Activated CD4-positive, alpha-beta T cell treated with anti-CD3 and anti-CD28 coated beads, Interleukin-2, Interleukin-6, amounts not matched to agents 100 ng/mL and 50 ng/mL, durations not matched to agents 16 hours and 8 hours (primary cell): ENCODE data around the gene LILRA6.
"Not testable (repeated sequence)": the region's sequence is repeated elsewhere in the genome, so short reads cannot be mapped to it uniquely, and the experiment has no call there.

Source experiments
- DNase-seq: peaks from one replicate; pipeline ENCODE4 v3.0.0-alpha.2; 2020

Gene LILRA6

DNA sequence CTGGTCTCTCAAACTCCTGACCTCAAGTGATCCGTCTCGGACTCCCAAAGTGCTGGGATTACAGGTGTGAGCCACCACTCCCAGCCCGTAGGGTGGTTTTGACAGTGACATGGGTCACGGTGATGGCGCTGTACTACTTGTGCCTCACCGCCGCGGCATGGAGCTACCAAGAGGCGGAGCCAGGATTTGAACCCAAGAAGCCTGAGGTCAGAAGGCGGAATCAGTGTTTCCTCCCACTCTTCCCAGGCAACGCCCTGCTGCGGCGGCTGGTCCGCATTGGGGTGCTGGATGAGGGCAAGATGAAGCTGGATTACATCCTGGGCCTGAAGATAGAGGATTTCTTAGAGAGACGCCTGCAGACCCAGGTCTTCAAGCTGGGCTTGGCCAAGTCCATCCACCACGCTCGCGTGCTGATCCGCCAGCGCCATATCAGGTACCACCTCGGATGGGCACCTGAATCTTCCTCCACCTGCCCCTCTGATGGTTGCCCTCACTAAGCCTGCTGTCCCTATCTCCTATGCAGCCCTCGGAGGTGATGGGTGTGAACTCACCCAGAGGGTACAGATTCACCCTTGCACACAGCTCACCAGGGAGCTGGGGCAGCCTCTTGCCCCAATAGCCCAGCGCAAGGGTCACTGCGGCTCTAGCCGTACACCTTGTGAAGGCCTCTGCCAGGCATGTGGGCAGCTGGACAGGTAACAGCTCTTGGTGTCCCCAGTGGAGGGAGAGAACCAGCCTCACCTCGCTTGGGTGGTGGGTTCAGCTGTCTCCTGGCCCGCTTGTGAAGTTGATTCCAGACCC, 36.4 kb downstream of the LILRA6 start:
- no peak for DNase-seq

DNA sequence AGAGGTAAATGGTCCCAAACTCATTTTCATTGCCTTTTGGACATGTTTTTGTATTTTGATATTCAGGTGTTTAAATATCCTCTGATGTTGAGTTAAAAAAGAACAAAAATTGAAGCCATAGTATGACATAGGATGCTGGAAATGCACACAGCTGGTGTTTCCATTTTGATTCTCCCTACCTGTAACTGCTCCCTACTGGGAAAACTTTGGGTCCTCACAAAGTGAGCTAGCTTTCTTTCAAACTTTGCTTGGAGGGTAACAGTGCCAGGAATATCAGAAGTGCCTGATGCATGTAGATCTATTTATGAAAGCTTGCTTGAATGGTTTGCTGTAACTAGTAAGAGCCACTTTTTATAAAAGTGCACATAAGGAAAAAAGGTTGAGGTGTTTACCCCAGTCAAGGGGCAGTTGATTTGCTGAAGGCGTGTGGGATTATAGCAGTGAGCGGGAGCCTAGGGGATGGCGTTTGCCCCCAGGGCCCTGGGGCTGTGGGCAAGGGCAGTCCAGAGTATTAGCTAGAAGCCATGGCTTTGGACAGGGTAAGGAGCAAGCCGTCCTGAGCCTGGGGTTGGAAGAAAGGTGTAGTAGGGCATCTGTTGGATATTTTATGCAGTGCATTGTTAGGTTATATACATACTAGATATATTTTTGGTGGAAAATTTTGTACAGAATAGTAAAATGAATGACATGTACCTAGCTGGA, 37.7 kb downstream of the LILRA6 start:
- no peak for DNase-seq

- DNase-seq = no peak
These were observed 39.4 kb downstream of the LILRA6 start for GRCh38 chr19:54203151-54203611.

DNA sequence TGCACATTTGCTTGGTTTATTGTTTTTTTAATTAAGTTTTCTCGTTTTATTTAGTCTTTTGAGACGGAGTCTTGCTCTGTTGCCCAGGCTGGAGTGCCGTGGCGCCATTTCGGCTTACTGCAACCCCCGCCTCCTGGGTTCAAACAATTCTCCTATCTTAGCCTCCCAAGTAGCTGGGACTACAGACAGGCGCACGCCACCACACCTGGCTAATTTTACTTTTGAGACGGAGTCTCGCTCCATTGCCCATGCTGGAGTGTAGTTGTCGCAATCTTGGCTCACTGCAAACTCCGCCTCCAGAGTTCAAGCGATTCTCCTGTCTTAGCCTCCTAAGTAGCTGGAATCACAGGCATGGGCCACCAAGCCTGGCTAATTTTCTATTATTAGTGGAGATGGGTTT, 40.6 kb downstream of the LILRA6 start:
- no peak for DNase-seq

DNA sequence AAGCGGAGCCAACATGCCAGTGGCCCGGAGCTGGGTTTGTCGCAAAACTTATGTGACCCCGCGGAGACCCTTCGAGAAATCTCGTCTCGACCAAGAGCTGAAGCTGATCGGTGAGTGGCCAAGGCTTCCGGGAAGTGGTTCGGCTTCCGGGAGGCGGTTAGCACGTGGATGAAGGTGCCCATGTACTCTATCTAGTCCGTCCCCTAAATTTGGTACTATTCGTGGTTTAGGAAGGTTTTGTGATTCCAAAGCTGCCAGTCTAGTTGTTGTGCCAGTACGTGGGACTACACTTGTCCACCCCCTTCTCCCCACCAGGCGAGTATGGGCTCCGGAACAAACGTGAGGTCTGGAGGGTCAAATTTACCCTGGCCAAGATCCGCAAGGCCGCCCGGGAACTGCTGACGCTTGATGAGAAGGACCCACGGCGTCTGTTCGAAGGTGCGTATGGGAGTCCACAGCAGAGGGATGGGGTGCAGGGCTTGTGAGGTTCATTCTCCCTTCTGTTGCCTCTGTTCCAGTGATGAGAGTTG, 41.4 kb downstream of the LILRA6 start:
- DNase-seq = no peak

GRCh38 chr19:54199401-54199800, 43.2 kb downstream of the LILRA6 start:
- no peak for DNase-seq

GRCh38 chr19:54197121-54197520, 45.5 kb downstream of the LILRA6 start:
- DNase-seq = no peak

GRCh38 chr19:54196536-54196935, 46.1 kb downstream of the LILRA6 start:
- DNase-seq = no peak

- DNase-seq = not testable (repeated sequence)
These were observed 48.1 kb downstream of the LILRA6 start for GRCh38 chr19:54194463-54194862.

- DNase-seq = no peak
These were observed 49.6 kb downstream of the LILRA6 start for GRCh38 chr19:54193011-54193410.

GRCh38 chr19:54191811-54192453, 50.7 kb downstream of the LILRA6 start:
- DNase-seq = no peak

DNA sequence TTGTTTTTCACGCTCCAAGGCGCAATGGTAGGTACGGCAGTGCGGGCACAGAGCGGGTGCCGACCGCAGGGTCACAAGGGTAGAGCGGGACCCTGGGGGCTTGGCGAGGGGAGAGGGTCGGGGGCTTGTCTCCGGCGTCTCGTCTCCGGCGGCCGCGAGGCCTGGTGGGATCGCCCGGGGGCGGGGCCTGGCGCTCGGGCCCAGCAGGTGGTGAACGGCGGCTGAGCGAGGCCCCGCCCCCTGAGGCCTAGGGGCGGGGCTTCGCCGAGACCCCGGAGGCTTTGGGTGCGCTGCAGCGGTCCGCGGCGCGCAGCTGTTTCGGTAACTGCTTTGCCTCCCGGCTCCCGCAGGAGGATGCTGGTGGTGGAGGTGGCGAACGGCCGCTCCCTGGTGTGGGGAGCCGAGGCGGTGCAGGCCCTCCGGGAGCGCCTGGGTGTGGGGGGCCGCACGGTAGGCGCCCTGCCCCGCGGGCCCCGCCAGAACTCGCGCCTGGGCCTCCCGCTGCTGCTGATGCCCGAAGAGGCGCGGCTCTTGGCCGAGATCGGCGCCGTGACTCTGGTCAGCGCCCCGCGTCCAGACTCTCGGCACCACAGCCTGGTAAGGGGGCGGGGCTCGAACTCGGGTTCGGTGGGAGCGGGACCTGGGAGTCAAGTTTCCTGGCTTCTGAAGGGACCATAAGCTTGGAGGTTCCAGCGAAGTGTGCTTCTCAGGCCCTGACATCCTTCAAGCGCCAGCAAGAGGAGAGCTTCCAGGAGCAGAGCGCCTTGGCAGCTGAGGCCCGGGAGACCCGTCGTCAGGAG, 51.4 kb downstream of the LILRA6 start, which contains the start of gene TSEN34:
TSEN34 (plus strand) TSS at position 298 of the 800 bp plus-strand sequence; CDS start at position 355, 57 bp downstream.
- peak; percentile 93 for DNase-seq

DNA sequence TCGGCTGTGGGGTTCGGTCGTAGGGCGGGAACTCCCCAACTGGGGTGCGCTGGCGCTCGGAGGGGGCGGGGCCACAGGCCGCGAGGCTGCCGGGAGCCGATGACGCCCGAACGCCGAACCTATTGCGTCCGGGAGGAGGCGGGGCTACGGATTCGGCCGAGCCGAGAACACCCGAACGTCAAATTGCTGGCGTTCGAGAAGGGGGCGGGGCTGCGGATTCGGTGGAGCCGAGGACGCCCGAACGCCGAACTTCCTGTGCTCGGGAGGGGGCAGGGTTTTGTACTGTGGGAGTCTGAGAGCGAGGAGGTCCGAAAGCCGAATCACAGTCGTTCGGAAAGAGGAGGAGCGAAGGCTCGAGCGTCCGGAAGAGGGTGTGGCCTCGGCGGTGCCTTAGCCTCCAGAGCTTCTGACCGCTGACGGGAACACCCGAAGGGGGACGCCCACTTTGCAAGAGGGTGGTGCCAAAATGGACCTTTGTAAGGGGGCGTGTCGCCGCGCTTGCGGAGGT, 52.0 kb downstream of the LILRA6 start:
- DNase-seq = peak; percentile 100

DNA sequence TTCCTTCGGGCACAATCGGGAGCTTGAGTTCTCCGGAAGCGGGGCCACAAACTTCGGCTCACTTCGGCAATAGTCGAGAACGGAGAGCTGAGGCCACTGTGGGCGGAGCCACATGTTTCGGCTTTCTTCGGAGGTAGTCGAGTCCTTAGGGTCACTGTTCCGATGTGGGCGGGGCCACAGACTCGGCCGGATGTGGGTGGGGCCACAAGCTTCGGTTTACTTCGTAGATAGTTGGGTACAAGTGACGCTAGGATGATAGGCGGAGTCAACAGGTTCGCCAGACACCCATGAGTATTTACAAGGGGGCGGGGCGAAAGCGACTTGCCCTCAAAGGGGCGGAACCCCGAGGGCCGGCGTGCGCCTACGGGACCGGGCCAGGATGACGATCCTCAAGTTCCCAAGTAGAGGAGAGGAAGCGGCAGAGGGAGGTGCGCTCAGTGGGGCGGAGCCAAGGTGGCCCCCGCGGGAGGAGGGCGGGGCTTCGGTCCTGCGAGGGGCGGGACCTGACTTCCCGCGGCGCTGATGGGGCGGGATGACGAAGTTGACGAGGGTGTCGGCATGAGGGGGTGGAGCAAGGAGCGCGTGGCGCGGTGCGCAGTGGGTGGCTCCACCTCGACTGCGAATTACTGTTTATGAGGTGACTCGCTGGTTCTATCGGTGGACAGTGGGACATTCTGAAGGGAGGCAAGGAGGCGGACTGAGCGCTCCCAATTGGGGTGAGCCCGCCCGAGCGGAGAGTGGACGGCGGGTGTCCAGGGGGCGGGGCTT, 52.7 kb downstream of the LILRA6 start:
- DNase-seq = peak; percentile 100

DNA sequence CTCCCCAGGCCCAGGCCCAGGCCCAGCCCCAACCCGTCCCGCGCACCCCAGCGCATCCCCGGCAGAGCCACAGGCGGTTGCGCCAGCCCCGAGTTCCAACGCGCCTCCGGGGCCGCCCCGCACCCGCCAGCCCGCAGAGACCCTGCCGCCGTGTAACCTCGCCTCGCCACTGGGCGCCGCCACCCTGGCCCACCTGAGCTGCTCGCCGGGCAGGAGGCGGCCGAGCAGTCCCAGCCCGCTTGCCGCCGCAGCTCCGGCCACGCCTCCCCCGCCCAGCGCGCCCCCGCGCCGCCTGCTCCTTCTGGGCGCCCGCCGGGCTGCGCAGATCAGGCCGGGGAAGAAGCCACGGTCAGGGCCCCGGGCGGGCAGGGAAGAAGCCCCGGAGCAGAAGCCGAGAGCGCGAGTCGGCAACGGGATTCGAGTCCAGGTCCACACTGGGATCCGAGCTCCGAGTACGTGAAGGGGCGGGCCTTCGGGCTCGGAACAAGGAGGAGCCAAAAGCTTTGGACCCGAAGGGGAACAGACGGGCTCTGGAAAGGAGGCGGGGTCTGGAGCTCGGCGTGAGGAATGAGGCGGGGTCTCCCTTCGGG, 53.4 kb downstream of the LILRA6 start, which contains the start of gene MBOAT7:
MBOAT7 (minus strand) TSS at position 436 of the 590 bp plus-strand sequence. CDS start 1,072 bp downstream, outside the sequence.
- no peak for DNase-seq

GRCh38 chr19:54188215-54188871, 54.2 kb downstream of the LILRA6 start:
- DNase-seq = peak; percentile 72

DNA sequence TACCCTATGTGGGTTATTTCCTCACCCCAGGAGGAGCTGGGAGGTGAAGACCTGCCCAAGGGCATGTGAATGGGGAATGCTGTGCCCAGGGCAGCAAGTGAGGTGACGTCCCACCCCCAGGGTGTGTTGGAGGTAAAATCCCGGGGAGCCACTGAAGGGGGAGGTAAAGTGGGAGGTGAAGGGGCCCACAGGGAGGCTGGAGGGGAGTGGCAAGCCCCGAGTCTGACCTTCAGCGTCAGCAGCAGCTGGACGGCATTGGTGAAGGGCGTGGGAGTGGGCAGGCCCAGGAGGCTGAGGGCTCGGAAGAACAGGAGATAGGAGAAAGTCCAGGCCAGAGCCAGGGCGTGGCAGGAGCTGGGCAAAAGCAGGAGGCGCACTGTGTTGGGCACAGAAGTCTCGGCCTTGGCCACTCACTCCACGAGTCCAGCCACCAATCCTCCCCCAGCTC, 55.6 kb downstream of the LILRA6 start:
- no peak for DNase-seq
